ENCODE results near the gene FOXL2NB.

FOXL2NB gene

GRCh38 chr3:138943724-138944653, 3.0 kb upstream of the FOXL2NB start:
- H3K27ac ChIP-seq: no peak overlapping the region
- TF ChIP-seq CTCF (conservative IDR thresholded peaks at IDR 0.05) (no peak), ZFX (IDR thresholded peaks at IDR 0.05) (no peak)

- H3K27ac ChIP-seq: no peak overlapping the region
- TF ChIP-seq CTCF (conservative IDR thresholded peaks at IDR 0.05): no peak
- TF ChIP-seq ZFX (IDR thresholded peaks at IDR 0.05): no peak
These were observed 2.4 kb upstream of the FOXL2NB start for GRCh38 chr3:138944654-138944928.

DNA sequence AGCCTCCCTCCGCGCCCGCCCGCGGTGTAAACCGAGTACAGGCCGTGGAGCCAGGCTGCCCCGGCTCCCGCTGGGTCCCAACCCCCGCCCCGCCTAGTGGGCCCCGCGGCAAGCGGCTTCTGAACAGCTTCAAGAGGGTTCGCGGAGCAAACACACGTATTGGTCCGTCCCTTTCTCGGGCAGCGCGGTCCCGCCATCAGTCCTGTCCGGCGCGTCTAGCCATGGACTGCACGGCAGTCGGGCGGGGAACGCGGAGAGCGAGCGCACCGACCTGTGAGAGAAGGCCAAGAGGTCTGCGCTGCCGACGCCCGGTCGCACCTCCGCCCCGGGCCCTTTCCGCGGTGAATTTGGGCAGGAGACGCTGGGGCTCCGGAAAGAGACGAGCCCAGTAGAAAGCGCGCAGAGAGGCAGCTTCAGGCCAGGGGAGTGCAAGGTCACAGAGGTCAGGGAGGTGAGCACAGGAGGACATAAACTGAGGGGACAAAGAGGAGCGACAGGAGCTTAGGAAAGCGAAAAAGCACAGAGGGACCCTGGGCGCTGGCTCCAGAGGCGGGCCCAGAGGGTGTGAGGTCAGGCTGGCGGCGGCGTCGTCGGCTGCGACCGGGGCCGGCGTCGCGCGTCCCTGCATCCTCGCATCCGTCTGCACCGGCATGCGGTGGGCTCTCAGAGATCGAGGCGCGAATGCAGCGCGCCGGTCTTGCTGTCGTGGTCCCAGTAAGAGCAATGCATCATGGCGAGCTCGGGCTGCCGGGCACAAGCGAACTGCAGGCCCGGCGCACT, 1.9 kb upstream of the FOXL2NB start:
- TF ChIP-seq ZFX (IDR thresholded peaks at IDR 0.05) (no peak), CTCF (conservative IDR thresholded peaks at IDR 0.05) (no peak)
- no peak overlapping the region for H3K27ac ChIP-seq

GRCh38 chr3:138945709-138946662, 1.0 kb upstream of the FOXL2NB start:
- no peak for TF ChIP-seq CTCF (conservative IDR thresholded peaks at IDR 0.05)
- no peak for TF ChIP-seq ZFX (IDR thresholded peaks at IDR 0.05)
- no peak overlapping the region for H3K27ac ChIP-seq

GRCh38 chr3:138947495-138948121, 591 bp downstream of the FOXL2NB start:
- TF ChIP-seq CTCF (conservative IDR thresholded peaks at IDR 0.05) (no peak), ZFX (IDR thresholded peaks at IDR 0.05) (no peak)
- H3K27ac ChIP-seq: no peak overlapping the region

GRCh38 chr3:138948371-138949001, 1.5 kb downstream of the FOXL2NB start:
- H3K27ac ChIP-seq: no peak overlapping the region

More at GRCh38 chr3:138948371-138949001, 1.5 kb downstream of the FOXL2NB start:
- TF ChIP-seq CTCF (conservative IDR thresholded peaks at IDR 0.05) (no peak), ZFX (IDR thresholded peaks at IDR 0.05) (no peak)

Data from C4-2B (cell line).